Panc1 (cell line): Measurements from ENCODE around the gene KAT8.

ENCODE experiments used
- CTCF ChIP-seq: fragments of 450-650 bp; IDR thresholded peaks from 2 replicates; pipeline ENCODE4 v1.5.1; 2017; ENCODE audit warnings: mild to moderate bottlenecking
- REST ChIP-seq, 2 experiments: IDR thresholded peaks; 2 replicates each; pipeline ENCODE4 v1.6.1; 2011 to 2012; ENCODE audit warnings: low read depth in 2 of 2, control low read depth in 1 of 2, low read length in 1 of 2, mild to moderate bottlenecking in 1 of 2, moderate library complexity in 1 of 2; ENCODE audit not compliant: insufficient read depth in 1 of 2
- SIN3A ChIP-seq: IDR thresholded peaks from 2 replicates; pipeline ENCODE4 v1.6.1; 2012; ENCODE audit warnings: low read depth, mild to moderate bottlenecking, low read length, moderate library complexity, borderline replicate concordance; ENCODE audit not compliant: insufficient read depth

GRCh38 chr16:31134091-31134571, 16.7 kb downstream of the KAT8 start:
- no peak for TF ChIP-seq CTCF
- TF ChIP-seq REST (IDR thresholded peaks at IDR 0.05; ENCODE audit: insufficient read depth in 1 of 2, low read depth in 2 of 2, low read length in 1 of 2): no peak
- no peak for TF ChIP-seq SIN3A
